ENCODE measurements around the gene DOK6.
A peak's percentile ranks its signal among the peaks of the same experiment; 100 is the strongest.

The DOK6 gene

GRCh38 chr18:69880083-69880482 is 479.4 kb downstream of the DOK6 start:
- no peak overlapping the region for H3K4me3 ChIP-seq (replicated peaks in 1 of 2; ENCODE audit: low read depth in 2 of 2, low read length in 2 of 2)
- no peak for DNase-seq (ENCODE audit: low read depth in 2 of 2)
- TF ChIP-seq CTCF (IDR thresholded peaks at IDR 0.05; ENCODE audit: low read depth, low read length): no peak

- no peak for TF ChIP-seq CTCF (IDR thresholded peaks at IDR 0.05; ENCODE audit: low read depth, low read length)
- no peak overlapping the region for H3K4me3 ChIP-seq (replicated peaks in 1 of 2; ENCODE audit: low read depth in 2 of 2, low read length in 2 of 2)
- DNase-seq (ENCODE audit: low read depth in 2 of 2): peak in 1 of 2 donors; percentile 33
These were observed 482.4 kb downstream of the DOK6 start for GRCh38 chr18:69882965-69883668.

GRCh38 chr18:69883781-69884180 is 483.1 kb downstream of the DOK6 start:
- no peak for DNase-seq (ENCODE audit: low read depth in 2 of 2)
- TF ChIP-seq CTCF (IDR thresholded peaks at IDR 0.05; ENCODE audit: low read depth, low read length): no peak
- H3K4me3 ChIP-seq (replicated peaks in 1 of 2; ENCODE audit: low read depth in 2 of 2, low read length in 2 of 2): no peak overlapping the region

- no peak overlapping the region for H3K4me3 ChIP-seq (replicated peaks in 1 of 2; ENCODE audit: low read depth in 2 of 2, low read length in 2 of 2)
- DNase-seq (ENCODE audit: low read depth in 2 of 2): no peak
- TF ChIP-seq CTCF (IDR thresholded peaks at IDR 0.05; ENCODE audit: low read depth, low read length): no peak
These were observed 484.7 kb downstream of the DOK6 start for GRCh38 chr18:69885355-69885754.

- DNase-seq (ENCODE audit: low read depth in 2 of 2): no peak
- TF ChIP-seq CTCF (IDR thresholded peaks at IDR 0.05; ENCODE audit: low read depth, low read length): no peak
- H3K4me3 ChIP-seq (replicated peaks in 1 of 2; ENCODE audit: low read depth in 2 of 2, low read length in 2 of 2): no peak overlapping the region
These were observed 485.3 kb downstream of the DOK6 start for GRCh38 chr18:69885841-69886531.

- H3K4me3 ChIP-seq (replicated peaks in 1 of 2; ENCODE audit: low read depth in 2 of 2, low read length in 2 of 2): no peak overlapping the region
- no peak for DNase-seq (ENCODE audit: low read depth in 2 of 2)
- no peak for TF ChIP-seq CTCF (IDR thresholded peaks at IDR 0.05; ENCODE audit: low read depth, low read length)
These were observed 486.6 kb downstream of the DOK6 start for GRCh38 chr18:69887256-69887655.
